ENCODE results near the gene MACROD2. TPM values are rescaled to one million over a fixed set of nuclear protein-coding genes. Genes with fewer than 3 reads are reported as not detected.
A peak's percentile ranks its signal among the peaks of the same experiment; 100 is the strongest.

The MACROD2 gene
- total and polyA plus RNA-seq, 2 experiments from 2014 or later = 2.8 to 4.3 TPM

- Histone ChIP-seq H3K4me1 (ENCODE audit: insufficient read depth) (peaks cover 64% of the 10 kb centered on the region), H2AFZ (no peak overlapping the region), H3F3A (replicated peaks; ENCODE audit: low read depth) (no peaks in the 10 kb centered on the region), H3K27me3 (ENCODE audit: insufficient read depth) (no peaks in the 10 kb centered on the region), H3K4me2 (peak overlapping the region; percentile 6), H3K4me3 (no peak overlapping the region), H3K27ac (ENCODE audit: low read depth) (peak overlapping the region; percentile 7), H3K36me3 (ENCODE audit: insufficient read depth) (no peaks in the 10 kb centered on the region), H3K9me2 (ENCODE audit: insufficient read depth) (no peaks in the 10 kb centered on the region), H3K79me2 (replicated peaks; ENCODE audit: insufficient read depth) (no peaks in the 10 kb centered on the region), H4K20me1 (replicated peaks; ENCODE audit: insufficient read depth) (no peaks in the 10 kb centered on the region)
- Mint-ChIP-seq H3K4me3 (no peak overlapping the region), H3K4me1 (peaks cover 63% of the 10 kb centered on the region), H3K9me3 (no peaks in the 10 kb centered on the region; the same call in 2 of the 3 replicates), H3K27me3 (ENCODE audit: insufficient read depth, low read depth, poor library complexity) (no peaks in the 10 kb centered on the region), H3K27ac (peak overlapping the region; percentile 88), H3K36me3 (ENCODE audit: low read depth) (no peaks in the 10 kb centered on the region)
- ATAC-seq (peak; percentile 17), DNase-seq (ENCODE audit: low spot score) (peak; percentile 50)
- TF ChIP-seq CREB1 (CRISPR knock-in tag; IDR thresholded peaks at IDR 0.05; ENCODE audit: low read depth) = no peak
- no peak for TF ChIP-seq EZH2 (IDR thresholded peaks at IDR 0.05; ENCODE audit: low read depth, unreplicated experiment)
- no peak for TF ChIP-seq ZNF331 (CRISPR knock-in tag; IDR thresholded peaks at IDR 0.05; ENCODE audit: low read depth)
Measured at GRCh38 chr20:14711652-14712051, 716.3 kb downstream of the MACROD2 start.

- H3K4me1 Mint-ChIP-seq = peaks cover 62% of the 10 kb centered on the region
- DNase-seq (ENCODE audit: low spot score) (peak; percentile 19), ATAC-seq (peak; percentile 11; the same call in 1 of the 3 replicates)
- no peaks in the 10 kb centered on the region for H3K27me3 Mint-ChIP-seq (ENCODE audit: insufficient read depth, low read depth, poor library complexity)
- H3F3A ChIP-seq (replicated peaks; ENCODE audit: low read depth) = no peaks in the 10 kb centered on the region
- no peaks in the 10 kb centered on the region for H3K36me3 Mint-ChIP-seq (ENCODE audit: low read depth)
- H3K79me2 ChIP-seq (replicated peaks; ENCODE audit: insufficient read depth) = no peaks in the 10 kb centered on the region
- H3K4me3 ChIP-seq = no peak overlapping the region
- no peak overlapping the region for H2AFZ ChIP-seq
- no peaks in the 10 kb centered on the region; the same call in 2 of the 3 replicates for H3K9me3 Mint-ChIP-seq
- peaks cover 71% of the 10 kb centered on the region for H3K4me1 ChIP-seq (ENCODE audit: insufficient read depth)
- H3K36me3 ChIP-seq (ENCODE audit: insufficient read depth) = no peaks in the 10 kb centered on the region
- H3K27ac Mint-ChIP-seq = peak overlapping the region; percentile 25; the same call in 1 of the 2 replicates
- H3K27me3 ChIP-seq (ENCODE audit: insufficient read depth) = no peaks in the 10 kb centered on the region
- no peaks in the 10 kb centered on the region for H4K20me1 ChIP-seq (replicated peaks; ENCODE audit: insufficient read depth)
- TF ChIP-seq CREB1 (CRISPR knock-in tag; IDR thresholded peaks at IDR 0.05; ENCODE audit: low read depth) = no peak
- H3K9me2 ChIP-seq (ENCODE audit: insufficient read depth) = no peaks in the 10 kb centered on the region
- H3K4me2 ChIP-seq = peak overlapping the region; percentile 6
- peak overlapping the region; percentile 7; the same call in 1 of the 2 replicates for H3K27ac ChIP-seq (ENCODE audit: low read depth)
- no peak overlapping the region for H3K4me3 Mint-ChIP-seq
Measured at GRCh38 chr20:14712302-14712739, 717.0 kb downstream of the MACROD2 start.

DNA sequence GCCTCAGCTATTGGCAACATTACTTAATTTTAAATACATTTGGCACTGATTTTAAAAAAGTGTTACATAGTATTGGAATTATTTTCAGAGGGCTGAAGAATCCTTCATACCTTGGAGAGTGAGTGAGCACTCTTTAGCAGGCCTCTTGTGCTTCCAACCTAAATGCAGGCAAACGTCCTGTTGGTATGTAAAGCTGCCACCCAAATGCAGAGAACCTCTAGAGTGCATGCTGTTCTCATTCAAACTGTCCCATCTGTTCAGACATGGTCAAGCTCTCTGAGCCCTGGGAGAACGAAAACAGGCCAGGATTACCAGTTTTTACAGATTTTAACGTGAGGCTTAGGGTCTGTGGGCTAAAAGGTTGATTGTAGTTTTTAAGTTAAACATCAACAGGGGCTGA is 720.1 kb downstream of the MACROD2 start:
- H3K4me1 ChIP-seq (ENCODE audit: insufficient read depth) = peaks cover 70% of the 10 kb centered on the region
- H3K4me3 ChIP-seq = no peak overlapping the region
- Mint-ChIP-seq H3K36me3 (ENCODE audit: low read depth) (no peaks in the 10 kb centered on the region), H3K9me3 (no peaks in the 10 kb centered on the region; the same call in 2 of the 3 replicates), H3K27me3 (ENCODE audit: insufficient read depth, low read depth, poor library complexity) (no peaks in the 10 kb centered on the region), H3K4me1 (peaks cover 65% of the 10 kb centered on the region), H3K4me3 (no peak overlapping the region), H3K27ac (peak overlapping the region; percentile 30)
- TF ChIP-seq POLR2AphosphoS5 (IDR thresholded peaks at IDR 0.05; ENCODE audit: low read depth) = no peak
- no peak for TF ChIP-seq NANOG (IDR thresholded peaks at IDR 0.05; ENCODE audit: borderline replicate concordance)
- TF ChIP-seq ZNF462 (CRISPR knock-in tag; IDR thresholded peaks at IDR 0.05) = peak; percentile 69
- ATAC-seq = peak; percentile 74
- H3K79me2 ChIP-seq (replicated peaks; ENCODE audit: insufficient read depth) = no peaks in the 10 kb centered on the region
- H4K20me1 ChIP-seq (replicated peaks; ENCODE audit: insufficient read depth) = no peaks in the 10 kb centered on the region
- H3K27ac ChIP-seq (ENCODE audit: low read depth) = peak overlapping the region; percentile 83
- H2AFZ ChIP-seq = peak overlapping the region; percentile 34; the same call in 1 of the 2 replicates
- H3F3A ChIP-seq (replicated peaks; ENCODE audit: low read depth) = no peaks in the 10 kb centered on the region
- no peaks in the 10 kb centered on the region for H3K36me3 ChIP-seq (ENCODE audit: insufficient read depth)
- H3K9me2 ChIP-seq (ENCODE audit: insufficient read depth) = no peaks in the 10 kb centered on the region
- DNase-seq (ENCODE audit: low spot score) = peak; percentile 47
- peak overlapping the region; percentile 46 for H3K4me2 ChIP-seq
- no peaks in the 10 kb centered on the region for H3K27me3 ChIP-seq (ENCODE audit: insufficient read depth)

Measured in GM23338 (cell line).